Central memory CD8-positive, alpha-beta T cell (primary cell): ENCODE data around the gene PPM1B.

Experiments
- ATAC-seq: fragments of 150-1000 bp; cut with Tn5 transposase; replicated peaks from 2 replicates; pipeline ENCODE4 v1.10.0; 2022; ENCODE audit warnings: mild to moderate bottlenecking, moderate FRiP score, moderate number of reproducible peaks; ENCODE audit not compliant: poor library complexity, severe bottlenecking; ENCODE audit errors: extremely low read depth
- DNase-seq, 2 donors: peaks; one replicate each; pipeline ENCODE4 v3.0.0; 2021; ENCODE audit warnings: low spot score in 2 of 2
- H3K27ac Mint-ChIP-seq: one replicate; pipeline ENCODE4 v1.8.0; 2022; ENCODE audit warnings: low read depth, mild to moderate bottlenecking, moderate library complexity, mixed read lengths
- H3K27me3 Mint-ChIP-seq: one replicate; pipeline ENCODE4 v1.8.0; 2022; ENCODE audit warnings: mixed read lengths
- H3K36me3 Mint-ChIP-seq: one replicate; pipeline ENCODE4 v1.8.0; 2022; ENCODE audit warnings: mild to moderate bottlenecking, moderate library complexity, mixed read lengths; ENCODE audit not compliant: insufficient read depth
- H3K4me1 Mint-ChIP-seq: one replicate; pipeline ENCODE4 v1.8.0; 2022; ENCODE audit warnings: mixed read lengths
- H3K4me3 Mint-ChIP-seq: one replicate; pipeline ENCODE4 v1.8.0; 2022; ENCODE audit warnings: mild to moderate bottlenecking, moderate library complexity, mixed read lengths
- H3K9me3 Mint-ChIP-seq: one replicate; pipeline ENCODE4 v1.8.0; 2022; ENCODE audit warnings: mixed read lengths

The PPM1B gene

GRCh38 chr2:44210362-44210761 is 41.7 kb downstream of the PPM1B start:
- DNase-seq, result no peak

GRCh38 chr2:44211183-44211582 is 42.5 kb downstream of the PPM1B start:
- Mint-ChIP-seq H3K27ac (no peak overlapping the region), H3K4me3 (no peak overlapping the region), H3K9me3 (no peaks in the 10 kb centered on the region), H3K27me3 (no peaks in the 10 kb centered on the region), H3K36me3 (peaks cover 45% of the 10 kb centered on the region), H3K4me1 (peaks cover 23% of the 10 kb centered on the region)
- ATAC-seq (no peak), DNase-seq (no peak)

More at GRCh38 chr2:44210362-44210761, 41.7 kb downstream of the PPM1B start:
- H3K4me1 Mint-ChIP-seq, result peaks cover 16% of the 10 kb centered on the region
- no peak overlapping the region for H3K27ac Mint-ChIP-seq
- ATAC-seq, result no peak
- no peak overlapping the region for H3K4me3 Mint-ChIP-seq
- no peaks in the 10 kb centered on the region for H3K9me3 Mint-ChIP-seq
- no peaks in the 10 kb centered on the region for H3K27me3 Mint-ChIP-seq
- peaks cover 43% of the 10 kb centered on the region for H3K36me3 Mint-ChIP-seq

GRCh38 chr2:44212302-44212701 is 43.6 kb downstream of the PPM1B start:
- Mint-ChIP-seq H3K9me3 (no peaks in the 10 kb centered on the region), H3K4me1 (peaks cover 32% of the 10 kb centered on the region), H3K36me3 (peaks cover 49% of the 10 kb centered on the region), H3K27ac (no peak overlapping the region), H3K4me3 (no peak overlapping the region), H3K27me3 (no peaks in the 10 kb centered on the region)
- no peak for DNase-seq
- no peak for ATAC-seq

GRCh38 chr2:44215827-44216226 is 47.2 kb downstream of the PPM1B start:
- Mint-ChIP-seq H3K36me3 (peaks cover 49% of the 10 kb centered on the region), H3K27ac (peak overlapping the region; percentile 41)

GRCh38 chr2:44218771-44219170 is 50.1 kb downstream of the PPM1B start:
- no peak overlapping the region for H3K4me3 Mint-ChIP-seq
- no peaks in the 10 kb centered on the region for H3K27me3 Mint-ChIP-seq
- no peaks in the 10 kb centered on the region for H3K9me3 Mint-ChIP-seq
- peaks cover 42% of the 10 kb centered on the region for H3K36me3 Mint-ChIP-seq
- no peak for DNase-seq
- H3K27ac Mint-ChIP-seq, result peak overlapping the region; percentile 81
- H3K4me1 Mint-ChIP-seq, result peaks cover 24% of the 10 kb centered on the region
- no peak for ATAC-seq

More at GRCh38 chr2:44215827-44216226, 47.2 kb downstream of the PPM1B start:
- no peaks in the 10 kb centered on the region for H3K27me3 Mint-ChIP-seq
- DNase-seq (no peak), ATAC-seq (no peak)
- no peaks in the 10 kb centered on the region for H3K9me3 Mint-ChIP-seq
- H3K4me3 Mint-ChIP-seq, result no peak overlapping the region
- peaks cover 30% of the 10 kb centered on the region for H3K4me1 Mint-ChIP-seq

- H3K27ac Mint-ChIP-seq, result no peak overlapping the region
- ATAC-seq (no peak), DNase-seq (no peak)
- peaks cover 11% of the 10 kb centered on the region for H3K4me1 Mint-ChIP-seq
- no peak overlapping the region for H3K4me3 Mint-ChIP-seq
- no peaks in the 10 kb centered on the region for H3K27me3 Mint-ChIP-seq
- H3K36me3 Mint-ChIP-seq, result peaks cover 27% of the 10 kb centered on the region
- H3K9me3 Mint-ChIP-seq, result no peaks in the 10 kb centered on the region
Observed at GRCh38 chr2:44226753-44227152, 58.1 kb downstream of the PPM1B start.

GRCh38 chr2:44230378-44230777 is 61.7 kb downstream of the PPM1B start:
- Mint-ChIP-seq H3K4me1 (peaks cover 11% of the 10 kb centered on the region), H3K9me3 (no peaks in the 10 kb centered on the region), H3K27ac (no peak overlapping the region), H3K4me3 (no peak overlapping the region), H3K36me3 (peaks cover 26% of the 10 kb centered on the region), H3K27me3 (no peaks in the 10 kb centered on the region)
- ATAC-seq, result no peak
- DNase-seq, result no peak

GRCh38 chr2:44233450-44234128 is 64.9 kb downstream of the PPM1B start:
- Mint-ChIP-seq H3K27me3 (no peaks in the 10 kb centered on the region), H3K4me3 (no peak overlapping the region), H3K36me3 (peaks cover 13% of the 10 kb centered on the region), H3K9me3 (no peaks in the 10 kb centered on the region), H3K4me1 (peaks cover 11% of the 10 kb centered on the region), H3K27ac (no peak overlapping the region)
- DNase-seq (no peak), ATAC-seq (no peak)

- Mint-ChIP-seq H3K4me3 (peak overlapping the region; percentile 33), H3K27me3 (no peaks in the 10 kb centered on the region), H3K9me3 (no peaks in the 10 kb centered on the region), H3K36me3 (peaks cover 3% of the 10 kb centered on the region), H3K4me1 (peaks cover 6% of the 10 kb centered on the region), H3K27ac (peak overlapping the region; percentile 5)
- DNase-seq, result no peak
- ATAC-seq, result peak; percentile 92
Observed at GRCh38 chr2:44237221-44237620, 68.5 kb downstream of the PPM1B start.

- Mint-ChIP-seq H3K4me1 (peaks cover 19% of the 10 kb centered on the region), H3K4me3 (no peak overlapping the region), H3K27me3 (no peaks in the 10 kb centered on the region), H3K9me3 (no peaks in the 10 kb centered on the region), H3K36me3 (peaks cover 1% of the 10 kb centered on the region), H3K27ac (no peak overlapping the region)
- ATAC-seq (no peak), DNase-seq (no peak)
Observed at GRCh38 chr2:44242904-44243303, 74.2 kb downstream of the PPM1B start.

- Mint-ChIP-seq H3K4me3 (peak overlapping the region; percentile 52), H3K27ac (no peak overlapping the region), H3K27me3 (no peaks in the 10 kb centered on the region), H3K4me1 (peaks cover 19% of the 10 kb centered on the region), H3K9me3 (no peaks in the 10 kb centered on the region), H3K36me3 (peaks cover 3% of the 10 kb centered on the region)
- DNase-seq (peak in 1 of 2 donors; percentile 15), ATAC-seq (peak; percentile 64)
Observed at GRCh38 chr2:44244135-44244871, 75.6 kb downstream of the PPM1B start.

- H3K9me3 Mint-ChIP-seq, result no peaks in the 10 kb centered on the region
- no peak for ATAC-seq
- no peak for DNase-seq
- peaks cover 13% of the 10 kb centered on the region for H3K4me1 Mint-ChIP-seq
- peak overlapping the region; percentile 32 for H3K27ac Mint-ChIP-seq
- H3K27me3 Mint-ChIP-seq, result no peaks in the 10 kb centered on the region
- no peak overlapping the region for H3K4me3 Mint-ChIP-seq
- H3K36me3 Mint-ChIP-seq, result peaks cover 3% of the 10 kb centered on the region
Observed at GRCh38 chr2:44245083-44245861, 76.6 kb downstream of the PPM1B start.
